ENCODE results near the gene CNNM1. TPM values are rescaled to one million over a fixed set of nuclear protein-coding genes. Genes with fewer than 3 reads are reported as not detected.

Gene CNNM1
- total RNA-seq, 3 donors from 2014 or later = 0.64 to 0.98 (median 0.88) TPM

DNA sequence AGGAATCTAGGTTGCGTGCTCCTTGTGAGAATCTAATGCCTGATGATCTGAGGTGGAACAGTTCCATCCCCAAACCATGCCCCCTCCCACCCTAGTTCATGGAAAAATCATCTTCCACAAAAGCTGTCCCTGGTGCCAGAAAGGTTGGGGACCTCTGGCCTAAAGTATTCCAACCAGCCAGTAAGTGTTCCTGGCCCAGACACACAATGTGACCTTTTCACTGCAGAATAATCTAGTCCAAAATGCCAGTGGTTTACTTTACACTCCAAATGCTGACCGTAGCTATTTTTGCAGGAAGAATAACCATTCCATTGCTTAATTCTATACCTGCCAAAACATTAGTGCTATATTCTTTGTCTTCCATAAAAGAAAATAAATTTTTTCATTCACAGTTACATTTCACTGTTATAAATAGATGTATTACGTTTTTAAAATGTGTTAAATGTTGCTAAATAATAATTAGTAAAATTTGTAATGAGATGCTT, 10.4 kb downstream of the CNNM1 start:
- intact Hi-C loops (cut with DNase I; ENCODE audit: low total_unique reads) = no loop called here

DNA sequence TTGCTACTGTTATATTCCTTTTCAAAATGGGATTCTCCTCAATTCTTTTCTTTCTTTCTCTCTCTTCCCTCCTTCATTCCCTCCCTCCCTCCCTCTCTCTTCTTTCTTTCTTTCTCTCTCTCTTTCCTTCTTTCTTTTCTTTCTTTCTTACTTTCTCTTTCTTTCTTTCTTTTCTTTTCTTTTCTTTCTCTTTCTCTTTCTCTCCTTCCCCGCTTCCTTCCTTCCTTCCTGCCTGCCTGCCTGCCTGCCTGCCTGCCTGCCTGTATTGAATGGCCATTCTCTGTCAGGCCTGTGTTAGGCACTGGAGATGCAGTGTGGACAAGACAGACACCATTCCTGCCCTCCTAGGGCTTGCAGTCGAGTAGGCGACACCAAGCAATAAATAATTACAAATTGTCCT, 11.5 kb downstream of the CNNM1 start:
- Histone ChIP-seq H3K4me3 (no peak overlapping the region), H3K27me3 (no peaks in the 10 kb centered on the region), H3K9me3 (no peaks in the 10 kb centered on the region), H3K27ac (no peak overlapping the region), H3K4me1 (peaks cover 0 to 5% of the 10 kb centered on the region in 2 donors), H3K36me3 (no peaks in the 10 kb centered on the region)
- no peak for DNase-seq (ENCODE audit: low spot score in 2 of 2)
- intact Hi-C loops (cut with DNase I; ENCODE audit: low total_unique reads) = no loop called here
- TF ChIP-seq POLR2AphosphoS5 (IDR thresholded peaks at IDR 0.05) (no peak), POLR2A (IDR thresholded peaks at IDR 0.05) (no peak)
- TF ChIP-seq, protein P1, sequence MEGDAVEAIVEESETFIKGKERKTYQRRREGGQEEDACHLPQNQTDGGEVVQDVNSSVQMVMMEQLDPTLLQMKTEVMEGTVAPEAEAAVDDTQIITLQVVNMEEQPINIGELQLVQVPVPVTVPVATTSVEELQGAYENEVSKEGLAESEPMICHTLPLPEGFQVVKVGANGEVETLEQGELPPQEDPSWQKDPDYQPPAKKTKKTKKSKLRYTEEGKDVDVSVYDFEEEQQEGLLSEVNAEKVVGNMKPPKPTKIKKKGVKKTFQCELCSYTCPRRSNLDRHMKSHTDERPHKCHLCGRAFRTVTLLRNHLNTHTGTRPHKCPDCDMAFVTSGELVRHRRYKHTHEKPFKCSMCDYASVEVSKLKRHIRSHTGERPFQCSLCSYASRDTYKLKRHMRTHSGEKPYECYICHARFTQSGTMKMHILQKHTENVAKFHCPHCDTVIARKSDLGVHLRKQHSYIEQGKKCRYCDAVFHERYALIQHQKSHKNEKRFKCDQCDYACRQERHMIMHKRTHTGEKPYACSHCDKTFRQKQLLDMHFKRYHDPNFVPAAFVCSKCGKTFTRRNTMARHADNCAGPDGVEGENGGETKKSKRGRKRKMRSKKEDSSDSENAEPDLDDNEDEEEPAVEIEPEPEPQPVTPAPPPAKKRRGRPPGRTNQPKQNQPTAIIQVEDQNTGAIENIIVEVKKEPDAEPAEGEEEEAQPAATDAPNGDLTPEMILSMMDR (IDR thresholded peaks at IDR 0.05) = no peak

More for the DNA sequence above, 10.4 kb downstream of the CNNM1 start:
- no peak for TF ChIP-seq POLR2AphosphoS5 (IDR thresholded peaks at IDR 0.05)
- no peak for TF ChIP-seq POLR2A (IDR thresholded peaks at IDR 0.05)
- TF ChIP-seq, protein P1 (IDR thresholded peaks at IDR 0.05) = no peak
- H3K27me3 ChIP-seq = no peaks in the 10 kb centered on the region
- no peaks in the 10 kb centered on the region for H3K36me3 ChIP-seq
- DNase-seq (ENCODE audit: low spot score in 2 of 2) = no peak
- no peak overlapping the region for H3K4me3 ChIP-seq
- peaks cover 0 to 5% of the 10 kb centered on the region in 2 donors for H3K4me1 ChIP-seq
- no peak overlapping the region for H3K27ac ChIP-seq
- no peaks in the 10 kb centered on the region for H3K9me3 ChIP-seq

DNA sequence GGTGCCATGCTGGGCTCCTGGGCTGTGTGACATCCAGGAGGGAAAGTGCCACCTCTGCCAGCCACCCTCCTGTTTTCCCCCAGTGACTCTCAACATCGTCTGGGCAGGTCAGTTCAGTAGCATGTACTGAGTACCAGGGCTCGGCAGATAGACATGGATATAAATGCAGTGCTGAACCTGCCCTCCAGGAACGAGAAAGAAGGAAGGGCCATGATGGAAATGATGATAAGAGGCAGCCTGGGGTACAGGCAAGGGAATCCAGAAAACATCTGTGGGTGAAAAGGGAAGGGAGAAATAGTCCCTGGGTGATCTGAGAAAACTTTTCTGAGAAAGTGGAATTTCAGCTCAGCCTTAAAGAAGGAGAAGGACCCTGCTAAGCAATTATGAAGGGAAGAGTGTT, 12.1 kb downstream of the CNNM1 start:
- no peaks in the 10 kb centered on the region for H3K27me3 ChIP-seq
- no peaks in the 10 kb centered on the region for H3K9me3 ChIP-seq
- no peak for TF ChIP-seq POLR2A (IDR thresholded peaks at IDR 0.05)
- peaks cover 0 to 5% of the 10 kb centered on the region in 2 donors for H3K4me1 ChIP-seq
- H3K4me3 ChIP-seq = no peak overlapping the region
- no peak for DNase-seq (ENCODE audit: low spot score in 2 of 2)
- H3K27ac ChIP-seq = no peak overlapping the region
- H3K36me3 ChIP-seq = no peaks in the 10 kb centered on the region
- intact Hi-C loops (cut with DNase I; ENCODE audit: low total_unique reads) = no loop called here

DNA sequence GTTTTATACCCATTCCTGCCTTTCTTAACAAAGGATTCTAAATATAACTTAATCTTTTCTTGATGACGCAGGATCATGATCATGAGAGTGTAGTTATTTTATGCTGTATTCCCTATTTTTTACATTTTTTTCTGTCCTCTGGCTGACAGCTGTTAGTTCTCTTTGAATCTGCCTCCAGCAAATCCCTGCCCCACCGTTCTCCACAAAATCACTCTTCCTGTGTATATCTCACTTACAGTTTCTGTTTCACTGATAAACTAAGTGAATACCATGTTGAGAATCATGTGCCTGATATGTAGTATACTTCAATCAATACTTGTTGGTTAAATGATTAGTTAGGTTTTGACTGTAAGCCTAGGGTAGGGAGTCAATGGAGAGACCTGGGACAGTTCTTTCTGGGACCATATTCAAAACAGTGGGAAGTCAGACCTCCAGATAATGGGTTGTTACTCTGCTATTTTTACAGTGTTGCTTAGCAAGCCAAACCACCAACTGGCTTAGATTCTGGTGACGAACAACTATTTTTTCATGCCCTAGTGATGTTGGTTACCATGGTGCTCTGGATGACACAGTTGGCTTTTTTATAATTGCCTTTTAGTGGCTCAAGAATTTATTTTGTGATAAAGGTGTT, 12.8 kb downstream of the CNNM1 start:
- H3K27me3 ChIP-seq = no peaks in the 10 kb centered on the region
- H3K27ac ChIP-seq = no peak overlapping the region
- peaks cover 0 to 2% of the 10 kb centered on the region in 2 donors for H3K4me1 ChIP-seq
- H3K9me3 ChIP-seq = no peaks in the 10 kb centered on the region
- no peak overlapping the region for H3K4me3 ChIP-seq
- intact Hi-C loops (cut with DNase I; ENCODE audit: low total_unique reads) = no loop called here
- no peaks in the 10 kb centered on the region for H3K36me3 ChIP-seq
- no peak for DNase-seq (ENCODE audit: low spot score in 2 of 2)
- TF ChIP-seq POLR2AphosphoS5 (IDR thresholded peaks at IDR 0.05) = no peak
- TF ChIP-seq POLR2A (IDR thresholded peaks at IDR 0.05) = no peak
- TF ChIP-seq, protein P1 (IDR thresholded peaks at IDR 0.05) = no peak

DNA sequence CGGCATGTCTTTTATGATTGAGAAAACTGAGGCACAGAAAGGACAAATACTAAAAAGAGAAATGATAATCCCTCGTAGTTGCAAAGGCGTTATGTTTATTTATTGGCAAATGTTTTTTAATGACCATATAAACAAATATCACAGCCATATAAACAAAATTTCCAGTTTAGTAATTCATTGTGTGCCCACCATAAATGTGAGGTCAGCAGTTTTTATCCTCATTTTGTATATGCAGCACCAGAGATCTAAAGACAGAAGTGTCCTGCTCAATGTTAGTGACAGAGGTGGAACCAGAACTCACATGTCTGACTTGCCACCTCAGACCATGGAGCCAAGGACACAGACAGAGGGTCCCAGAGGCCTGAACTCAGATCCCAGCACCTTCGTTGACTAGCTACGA, 14.1 kb downstream of the CNNM1 start:
- Histone ChIP-seq H3K27ac (no peak overlapping the region), H3K9me3 (no peaks in the 10 kb centered on the region), H3K4me3 (no peak overlapping the region), H3K27me3 (no peaks in the 10 kb centered on the region), H3K36me3 (no peaks in the 10 kb centered on the region), H3K4me1 (no peaks in the 10 kb centered on the region)
- TF ChIP-seq POLR2AphosphoS5 (IDR thresholded peaks at IDR 0.05) = no peak
- TF ChIP-seq, protein P1 (IDR thresholded peaks at IDR 0.05) = no peak
- no peak for TF ChIP-seq POLR2A (IDR thresholded peaks at IDR 0.05)
- no peak for DNase-seq (ENCODE audit: low spot score in 2 of 2)
- intact Hi-C loops (cut with DNase I; ENCODE audit: low total_unique reads) = no loop called here
